Activated gamma-delta T cell (primary cell): ENCODE results near the gene CDC34.
"Not testable (repeated sequence)": the region's sequence is repeated elsewhere in the genome, so short reads cannot be mapped to it uniquely, and the experiment has no call there.

Source experiments
- DNase-seq: peaks from one replicate; lab custom pipeline; 2025; lab: John Stamatoyannopoulos, UW

Gene CDC34

DNA sequence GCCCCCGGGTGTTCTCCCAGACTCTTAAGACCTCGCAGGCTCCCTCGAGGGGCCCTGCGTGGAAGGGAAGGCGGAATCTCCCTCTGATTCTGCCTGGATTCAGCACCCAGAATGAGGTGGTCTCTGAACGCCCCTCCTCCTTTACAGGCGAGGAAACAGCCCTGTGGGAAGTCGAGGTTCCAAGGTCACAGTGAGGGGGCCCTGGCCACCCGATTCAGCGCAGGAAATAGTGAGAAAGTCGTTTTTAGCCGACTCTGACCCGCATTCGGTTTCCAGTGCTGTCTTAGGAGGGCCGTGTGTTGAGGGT is 41.9 kb downstream of the CDC34 start:
- DNase-seq = no peak

DNA sequence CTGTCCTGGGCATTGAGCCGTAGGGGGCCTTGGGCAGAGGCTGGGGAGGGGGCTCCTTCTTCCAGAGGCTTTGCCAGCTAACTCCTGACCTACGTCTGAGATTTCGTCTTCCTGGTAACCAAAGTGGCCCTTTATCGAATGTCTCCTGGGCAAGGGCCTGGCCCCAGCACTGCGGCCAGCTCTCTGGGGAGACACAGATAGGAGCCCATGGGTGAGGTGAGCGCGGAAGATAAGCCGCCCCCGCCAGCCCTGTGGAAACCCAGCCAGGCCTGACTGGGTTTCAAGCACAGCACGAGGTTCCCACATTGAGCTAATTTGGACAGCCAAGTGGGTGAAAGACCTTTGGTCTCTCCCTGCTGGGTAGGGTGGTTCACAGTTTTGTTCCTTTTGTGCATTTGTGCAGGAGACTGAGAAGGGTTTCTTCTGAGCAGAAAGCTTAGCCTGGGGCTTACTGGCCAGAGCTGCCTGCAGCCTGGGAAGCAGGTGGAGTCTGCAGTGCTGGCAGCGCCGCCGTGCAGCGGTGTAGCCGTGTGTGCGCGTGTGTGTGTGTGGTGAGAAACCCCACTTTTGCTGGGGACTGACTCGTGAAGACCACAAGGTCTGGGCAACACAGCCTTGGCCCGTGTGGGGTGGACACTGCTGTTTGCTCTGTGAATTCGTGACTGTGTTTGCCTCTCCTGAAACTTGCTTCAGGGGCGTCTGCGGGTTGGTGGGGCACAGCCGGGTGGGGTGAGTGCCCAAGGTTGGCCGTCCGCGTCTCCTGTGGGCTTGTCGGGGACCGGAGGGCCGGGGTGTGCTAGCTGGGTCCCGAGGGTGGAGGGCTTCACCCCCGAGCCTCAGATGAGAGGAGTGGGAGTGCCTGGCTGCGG is 43.3 kb downstream of the CDC34 start:
- DNase-seq = no peak

DNA sequence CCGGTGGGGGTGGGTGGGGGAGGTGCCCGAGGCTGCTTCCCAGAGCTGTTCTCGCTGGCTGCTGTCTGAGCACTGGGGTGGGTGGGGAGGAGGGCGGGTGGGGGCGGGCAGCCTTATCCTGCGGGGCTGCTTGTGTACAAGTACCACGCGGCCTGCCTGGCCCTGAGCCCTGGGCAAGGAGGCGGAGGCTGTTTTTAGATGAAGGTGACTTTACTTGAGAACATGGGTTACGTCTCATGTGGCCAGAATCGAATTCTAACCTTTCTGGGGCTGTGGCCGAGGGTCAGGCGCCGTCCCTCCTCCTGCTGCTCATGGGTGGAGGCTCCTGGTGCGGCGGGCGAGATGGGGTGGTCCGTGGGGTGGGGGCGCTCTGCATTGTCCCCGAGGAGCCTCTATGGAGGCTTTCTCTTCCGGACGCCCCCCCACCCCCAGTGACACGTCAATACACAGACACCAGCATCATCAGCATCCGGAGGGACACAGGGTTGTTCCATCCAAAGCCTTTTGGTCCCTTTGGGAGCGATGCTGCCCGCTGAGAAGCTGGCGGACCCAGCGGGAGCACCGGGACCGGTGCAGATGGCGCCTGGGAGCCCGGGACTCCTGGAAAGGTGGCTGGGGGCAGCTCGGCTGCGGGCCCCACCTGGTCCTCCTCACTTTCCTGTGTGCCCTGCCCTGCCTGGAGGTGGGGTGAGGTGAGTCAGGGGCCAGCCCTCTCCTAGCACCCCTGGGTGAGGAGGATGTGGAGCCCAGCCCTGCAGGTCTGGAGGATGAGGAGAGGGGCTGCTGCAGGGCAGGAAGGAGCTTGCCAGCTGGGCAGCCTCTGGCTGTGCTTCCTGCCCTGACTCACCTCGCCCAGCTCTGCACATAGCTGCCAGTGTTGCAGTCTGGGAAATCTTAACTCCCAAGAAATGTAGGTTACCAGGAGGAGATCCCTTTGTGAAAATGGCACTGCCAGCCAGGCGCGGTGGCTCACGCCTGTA is 44.3 kb downstream of the CDC34 start:
- no peak for DNase-seq

DNA sequence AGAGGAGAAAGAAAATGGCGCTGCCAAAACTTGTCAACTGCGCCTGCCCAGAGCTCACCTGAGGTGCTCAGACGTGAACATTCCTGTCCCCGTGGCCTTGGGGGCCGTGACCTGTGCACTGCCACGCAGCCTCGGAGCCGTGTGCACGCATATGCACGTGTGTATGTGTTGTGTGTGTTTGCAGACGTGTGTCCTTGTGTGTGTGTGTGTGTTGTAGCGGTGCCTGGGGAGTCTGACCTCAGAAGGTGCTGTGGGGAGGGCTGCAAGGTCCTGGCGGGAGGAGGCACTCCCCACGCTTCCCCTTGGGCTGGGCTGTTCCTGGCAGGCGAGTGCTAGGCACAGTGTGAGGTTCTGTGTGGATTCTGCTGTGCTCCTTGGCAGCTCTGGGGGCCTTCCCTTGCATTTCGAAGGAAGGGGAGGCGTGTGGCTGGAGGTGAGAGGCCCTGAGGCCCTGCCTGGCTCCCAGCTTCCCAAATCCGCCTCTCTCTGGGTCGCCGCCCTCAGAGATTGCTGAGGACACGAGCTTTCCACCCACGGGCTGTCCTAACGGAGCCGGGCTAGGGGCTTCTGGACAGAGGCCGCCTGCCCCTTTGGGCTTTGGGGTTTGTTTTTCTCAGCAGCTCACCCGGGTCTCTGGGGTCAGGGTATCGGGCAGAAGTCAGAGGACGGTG is 45.3 kb downstream of the CDC34 start:
- no peak for DNase-seq

DNA sequence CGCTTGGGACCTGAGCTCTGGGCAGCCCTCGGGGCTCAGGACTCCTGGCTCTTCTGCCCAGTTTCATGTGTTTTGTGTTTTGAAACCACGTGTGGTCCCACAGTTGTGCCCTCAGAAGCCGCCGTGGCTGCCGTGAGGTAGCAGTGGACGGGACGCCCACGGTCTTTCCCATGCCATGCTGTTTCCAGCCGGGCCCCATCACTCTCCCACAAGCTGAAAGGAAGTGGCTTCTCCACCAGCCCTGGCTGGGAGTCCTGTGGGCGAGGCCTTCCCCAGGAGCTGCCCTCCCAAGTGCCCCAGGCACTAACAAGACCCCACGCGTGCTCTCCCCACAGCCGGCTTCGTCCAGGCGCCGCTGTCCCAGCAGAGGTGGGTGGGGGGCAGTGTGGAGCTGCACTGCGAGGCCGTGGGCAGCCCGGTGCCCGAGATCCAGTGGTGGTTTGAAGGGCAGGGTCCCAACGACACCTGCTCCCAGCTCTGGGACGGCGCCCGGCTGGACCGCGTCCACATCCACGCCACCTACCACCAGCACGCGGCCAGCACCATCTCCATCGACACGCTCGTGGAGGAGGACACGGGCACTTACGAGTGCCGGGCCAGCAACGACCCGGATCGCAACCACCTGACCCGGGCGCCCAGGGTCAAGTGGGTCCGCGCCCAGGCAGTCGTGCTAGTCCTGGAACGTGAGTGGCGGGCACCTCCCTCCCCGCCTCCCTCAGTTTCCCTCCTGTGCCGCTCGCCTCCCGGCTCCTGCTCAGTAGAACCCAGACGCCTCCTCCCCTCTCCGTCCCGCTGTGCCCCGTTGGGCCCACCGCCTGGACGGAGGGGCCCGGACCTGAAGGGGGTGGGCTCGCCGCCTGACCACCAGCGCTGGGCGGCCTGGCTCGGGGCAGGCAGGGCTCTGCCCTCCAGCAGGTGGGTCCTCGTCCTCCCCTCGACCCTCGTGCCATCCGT is 46.2 kb downstream of the CDC34 start:
- no peak for DNase-seq

DNA sequence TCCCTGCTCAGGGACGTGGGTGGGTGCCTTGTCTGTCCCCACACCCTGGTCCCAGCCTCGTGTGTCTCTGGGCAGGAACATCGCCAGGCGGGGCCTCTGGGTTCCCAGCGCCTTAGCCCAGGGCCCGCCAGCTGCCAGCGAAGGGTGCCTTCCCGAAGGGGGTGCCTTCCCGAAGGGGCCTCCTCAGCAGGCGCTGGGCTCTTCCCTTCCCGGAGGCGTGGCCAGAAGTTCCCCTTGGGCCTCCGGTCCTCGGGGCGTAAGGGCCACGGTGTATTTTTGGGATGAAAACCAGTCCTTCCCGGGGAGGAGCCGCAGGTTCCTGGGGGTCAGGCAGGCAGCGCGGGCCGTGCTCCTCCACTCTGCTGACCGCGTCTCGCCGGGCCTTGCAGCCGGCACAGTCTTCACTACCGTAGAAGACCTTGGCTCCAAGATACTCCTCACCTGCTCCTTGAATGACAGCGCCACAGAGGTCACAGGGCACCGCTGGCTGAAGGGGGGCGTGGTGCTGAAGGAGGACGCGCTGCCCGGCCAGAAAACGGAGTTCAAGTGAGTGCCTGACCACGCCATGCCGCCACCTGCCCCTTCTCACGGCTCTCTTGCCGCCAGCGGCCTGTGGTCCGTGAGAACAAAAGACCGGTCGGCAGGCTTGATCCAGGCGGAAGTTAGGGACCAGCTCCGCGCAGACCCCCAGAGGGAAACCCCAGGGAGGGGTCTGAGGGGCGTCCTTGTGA is 47.7 kb downstream of the CDC34 start:
- DNase-seq = no peak

DNA sequence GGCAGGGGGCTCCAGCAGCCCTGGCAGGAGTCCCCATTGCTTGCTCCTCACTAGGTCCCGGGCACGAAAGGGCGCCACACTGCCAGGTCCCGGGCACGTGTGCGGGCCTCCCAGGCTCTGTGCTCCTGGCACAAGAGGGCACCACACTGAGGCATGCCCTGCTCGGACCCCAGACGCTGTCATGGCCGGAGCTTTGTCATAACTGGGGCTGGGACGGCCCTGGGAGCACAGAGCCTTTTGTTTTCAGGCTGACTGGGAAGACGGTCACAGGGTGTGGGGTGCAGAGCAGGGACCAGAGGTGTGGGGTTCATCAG is 48.2 kb downstream of the CDC34 start:
- no peak for DNase-seq

DNA sequence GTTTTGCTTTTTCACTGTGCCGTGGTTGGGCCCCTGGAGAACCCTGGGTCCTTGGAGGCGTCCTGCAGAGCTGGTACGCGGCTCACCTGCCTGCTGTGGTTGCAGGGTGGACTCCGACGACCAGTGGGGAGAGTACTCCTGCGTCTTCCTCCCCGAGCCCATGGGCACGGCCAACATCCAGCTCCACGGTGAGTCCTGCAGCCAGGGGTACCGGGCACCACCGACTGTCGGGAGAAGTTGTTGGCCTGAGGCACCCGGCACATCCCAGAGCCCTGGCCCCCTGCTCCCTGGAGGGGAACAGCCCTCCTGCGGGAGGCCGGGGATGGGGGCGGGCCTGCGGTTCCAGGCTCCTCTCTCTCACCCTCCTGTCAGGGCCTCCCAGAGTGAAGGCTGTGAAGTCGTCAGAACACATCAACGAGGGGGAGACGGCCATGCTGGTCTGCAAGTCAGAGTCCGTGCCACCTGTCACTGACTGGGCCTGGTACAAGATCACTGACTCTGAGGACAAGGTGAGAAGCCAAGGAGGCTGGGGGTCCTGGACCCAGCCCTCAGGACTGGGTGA is 48.8 kb downstream of the CDC34 start:
- DNase-seq = no peak

DNA sequence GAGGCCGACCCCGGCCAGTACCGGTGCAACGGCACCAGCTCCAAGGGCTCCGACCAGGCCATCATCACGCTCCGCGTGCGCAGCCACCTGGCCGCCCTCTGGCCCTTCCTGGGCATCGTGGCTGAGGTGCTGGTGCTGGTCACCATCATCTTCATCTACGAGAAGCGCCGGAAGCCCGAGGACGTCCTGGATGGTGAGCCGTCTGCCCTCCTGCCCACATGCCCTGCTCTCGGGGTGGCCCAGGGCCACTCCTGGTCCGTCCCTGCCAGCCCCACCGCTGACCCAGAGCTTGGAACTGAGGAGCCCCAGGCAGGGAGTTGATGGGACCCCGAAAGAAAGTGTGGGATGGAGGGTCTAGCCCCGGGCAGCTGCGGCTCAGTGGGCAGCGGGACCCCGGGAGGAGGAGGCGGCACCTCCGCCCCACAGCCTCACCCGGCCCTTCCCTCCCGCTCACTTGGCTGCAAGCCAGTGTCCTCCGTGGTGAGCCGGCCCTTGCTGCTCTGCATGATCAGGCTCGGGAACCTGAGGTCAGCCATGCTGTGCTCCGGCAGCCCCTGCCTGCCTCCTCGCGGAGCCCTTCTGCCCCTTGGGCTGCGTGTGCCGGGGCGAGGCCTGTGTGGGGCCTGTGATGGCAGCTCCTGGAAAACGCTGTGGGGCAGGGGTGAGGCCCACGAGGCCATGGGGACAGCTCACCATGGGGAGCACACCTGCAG is 50.0 kb downstream of the CDC34 start:
- no peak for DNase-seq

DNA sequence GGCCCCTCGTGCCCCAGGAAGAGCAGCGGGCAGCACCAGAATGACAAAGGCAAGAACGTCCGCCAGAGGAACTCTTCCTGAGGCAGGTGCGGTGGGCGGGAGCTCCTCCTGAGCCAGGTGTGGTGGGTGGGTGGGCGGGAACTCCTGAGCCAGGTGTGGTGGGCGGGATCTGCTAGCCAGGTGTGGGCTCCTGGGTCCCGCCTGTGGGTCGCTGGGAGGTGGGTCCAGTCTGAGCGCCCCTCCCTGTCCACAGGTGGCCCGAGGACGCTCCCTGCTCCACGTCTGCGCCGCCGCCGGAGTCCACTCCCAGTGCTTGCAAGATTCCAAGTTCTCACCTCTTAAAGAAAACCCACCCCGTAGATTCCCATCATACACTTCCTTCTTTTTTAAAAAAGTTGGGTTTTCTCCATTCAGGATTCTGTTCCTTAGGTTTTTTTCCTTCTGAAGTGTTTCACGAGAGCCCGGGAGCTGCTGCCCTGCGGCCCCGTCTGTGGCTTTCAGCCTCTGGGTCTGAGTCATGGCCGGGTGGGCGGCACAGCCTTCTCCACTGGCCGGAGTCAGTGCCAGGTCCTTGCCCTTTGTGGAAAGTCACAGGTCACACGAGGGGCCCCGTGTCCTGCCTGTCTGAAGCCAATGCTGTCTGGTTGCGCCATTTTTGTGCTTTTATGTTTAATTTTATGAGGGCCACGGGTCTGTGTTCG is 51.1 kb downstream of the CDC34 start:
- DNase-seq = no peak

DNA sequence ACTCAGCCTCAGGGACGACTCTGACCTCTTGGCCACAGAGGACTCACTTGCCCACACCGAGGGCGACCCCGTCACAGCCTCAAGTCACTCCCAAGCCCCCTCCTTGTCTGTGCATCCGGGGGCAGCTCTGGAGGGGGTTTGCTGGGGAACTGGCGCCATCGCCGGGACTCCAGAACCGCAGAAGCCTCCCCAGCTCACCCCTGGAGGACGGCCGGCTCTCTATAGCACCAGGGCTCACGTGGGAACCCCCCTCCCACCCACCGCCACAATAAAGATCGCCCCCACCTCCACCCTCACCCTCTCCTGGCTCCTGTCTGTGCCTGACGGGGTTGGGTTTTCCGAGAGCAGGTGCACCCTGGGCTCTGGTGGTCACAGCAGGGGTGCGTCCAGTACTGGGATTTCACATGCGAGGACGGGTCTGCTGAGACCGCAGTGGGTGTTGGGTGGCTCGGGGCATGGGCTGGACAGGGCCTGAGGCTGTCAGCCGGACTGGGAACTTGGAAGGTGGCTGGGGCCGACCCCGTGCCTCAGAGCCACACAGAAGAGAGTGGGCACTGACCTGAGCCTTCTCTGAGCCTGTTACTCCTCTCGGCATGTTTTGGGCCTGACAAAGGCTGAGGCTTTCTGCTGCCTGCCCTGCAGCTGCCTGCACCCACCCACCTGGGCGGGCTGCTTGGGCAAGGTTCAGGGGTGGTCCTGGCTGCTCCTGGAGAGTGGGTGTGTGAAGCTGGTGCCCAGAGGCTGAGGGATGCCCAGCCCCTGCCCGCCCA is 51.8 kb downstream of the CDC34 start:
- DNase-seq = no peak

DNA sequence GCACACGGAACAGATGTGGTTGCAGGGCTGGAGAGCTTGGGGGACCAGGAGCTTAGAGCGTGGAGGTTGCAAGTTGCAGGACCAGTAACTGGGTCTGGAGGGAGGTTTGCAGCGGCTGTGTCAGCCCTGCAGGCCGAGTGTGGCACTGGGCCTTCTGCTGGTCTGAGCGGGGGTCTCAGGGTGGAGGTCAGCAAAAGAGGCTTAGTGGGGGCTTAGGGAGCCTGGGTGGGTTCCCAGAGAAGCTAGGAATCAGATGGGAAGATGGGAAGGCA is 52.3 kb downstream of the CDC34 start:
- DNase-seq = no peak

DNA sequence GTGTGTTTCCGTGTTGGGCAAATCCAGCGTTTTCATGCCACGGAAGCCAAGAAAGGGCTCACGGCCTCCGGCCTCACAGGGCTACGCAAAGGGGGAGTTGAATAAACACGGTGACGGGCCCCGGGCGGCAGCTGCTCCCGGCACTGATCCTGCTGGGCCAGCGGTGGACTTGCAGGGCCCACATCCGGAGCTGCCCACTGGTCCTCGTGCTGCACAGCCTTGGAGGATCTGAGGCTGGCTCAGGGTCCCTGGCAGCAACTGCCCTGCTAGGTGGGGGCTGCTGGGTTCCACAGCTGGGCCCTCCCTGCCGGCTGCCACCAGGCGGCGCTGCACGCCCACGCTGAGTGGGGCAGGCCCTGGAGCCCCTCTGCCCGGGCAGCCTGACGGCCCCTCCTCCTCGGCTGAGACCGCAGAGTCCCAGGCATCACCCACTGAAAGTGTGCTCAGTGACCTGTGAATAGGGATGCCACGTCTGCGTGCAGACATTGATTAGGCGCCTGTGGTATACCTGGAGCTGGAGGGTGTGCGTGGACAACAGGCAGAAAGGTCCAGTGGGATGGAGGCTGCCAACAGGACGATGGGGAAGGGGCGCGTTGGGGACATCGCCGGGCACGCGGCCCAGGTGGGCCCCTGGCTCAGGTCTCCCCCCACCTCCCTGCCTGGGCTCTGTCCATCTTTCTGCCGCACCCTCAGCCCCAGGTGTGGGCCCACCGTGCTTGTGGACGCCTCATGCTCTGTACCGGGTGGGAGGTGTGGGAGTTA is 52.9 kb downstream of the CDC34 start:
- DNase-seq = peak; percentile 49

DNA sequence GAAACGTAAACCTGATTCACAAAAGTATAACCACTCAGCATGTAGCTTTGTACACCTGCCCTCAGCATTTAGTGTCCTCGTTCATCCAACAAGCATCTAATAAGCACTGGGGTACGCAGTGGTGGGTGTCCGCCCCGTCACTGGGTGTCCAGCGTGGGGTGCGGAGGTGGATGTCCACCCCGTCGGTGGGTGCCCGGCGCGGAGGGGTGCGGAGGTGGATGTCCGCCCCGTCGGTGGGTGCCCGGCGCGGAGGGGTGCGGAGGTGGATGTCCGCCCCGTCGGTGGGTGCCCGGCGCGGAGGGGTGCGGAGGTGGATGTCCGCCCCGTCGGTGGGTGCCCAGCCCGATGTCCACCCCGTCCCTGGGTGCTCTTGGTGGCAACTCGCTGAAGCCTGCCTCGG is 53.6 kb downstream of the CDC34 start:
- not testable (repeated sequence) for DNase-seq

DNA sequence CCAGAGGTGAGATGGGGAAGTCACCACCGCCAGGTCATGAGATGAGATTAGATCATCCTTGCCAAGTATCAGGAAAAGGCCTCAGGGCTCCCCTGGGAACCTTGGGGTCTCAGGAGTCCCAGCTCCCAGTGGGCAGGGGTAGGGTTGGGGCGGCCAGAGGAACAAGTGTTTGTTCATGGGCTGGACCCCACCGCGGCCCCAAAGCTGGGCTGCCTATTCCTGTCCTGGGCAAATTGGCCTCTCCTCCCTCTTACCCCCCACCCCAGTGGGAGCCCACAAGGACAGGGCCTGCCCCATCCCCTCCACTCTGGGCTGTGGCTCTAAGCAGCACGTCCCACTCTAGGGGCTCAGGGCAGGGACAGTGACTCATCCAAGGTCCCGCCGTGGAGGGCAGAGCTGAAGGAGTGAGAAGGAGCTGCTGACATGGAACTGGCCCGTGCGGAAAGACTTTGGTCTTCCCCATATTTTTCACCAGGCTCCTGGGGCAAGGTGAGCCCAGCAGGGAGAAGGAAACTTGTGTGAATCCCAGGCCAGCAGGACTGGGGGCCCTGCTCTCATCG is 54.1 kb downstream of the CDC34 start:
- DNase-seq = no peak

DNA sequence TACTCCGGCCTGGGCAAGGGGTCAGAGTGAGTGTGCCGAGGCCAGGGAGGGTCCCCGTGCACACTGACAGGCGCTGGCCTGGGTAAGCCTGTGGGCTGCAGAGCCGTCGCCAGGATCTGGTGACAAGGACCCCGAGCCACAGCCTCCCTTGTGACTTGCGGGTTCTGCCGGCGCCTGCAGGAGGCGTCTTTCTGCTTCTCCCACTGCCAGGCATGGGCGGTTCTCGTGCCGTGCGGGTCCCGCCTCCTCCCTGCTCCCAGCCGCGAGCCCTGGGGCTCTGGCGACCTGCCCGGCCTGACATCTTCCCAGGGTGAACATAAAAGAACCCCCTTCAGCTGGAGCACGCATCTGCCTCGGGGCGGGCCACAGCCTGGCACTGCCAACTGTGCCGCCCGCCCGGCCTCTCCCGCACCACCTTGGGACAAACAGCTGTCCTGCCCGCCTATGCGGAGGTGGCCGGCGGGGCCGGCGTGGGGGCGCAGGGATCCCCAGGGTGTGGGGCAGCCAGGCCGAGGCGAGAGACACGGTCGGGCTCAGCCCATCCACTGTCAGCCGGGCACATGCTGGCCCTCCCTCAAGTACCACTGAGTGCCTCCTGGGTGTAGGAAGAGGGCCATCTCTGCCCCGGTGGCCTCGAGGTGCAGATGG is 56.7 kb downstream of the CDC34 start:
- peak; percentile 42 for DNase-seq
